NCI-H1417 (cell line): ENCODE measurements around the gene TUBE1.
"Not testable (repeated sequence)": the region's sequence is repeated elsewhere in the genome, so short reads cannot be mapped to it uniquely, and the experiment has no call there.

Experiments
- DNase-seq, 3 experiments: peaks; one replicate each; lab custom pipeline; 2025; lab: John Stamatoyannopoulos, UW

TUBE1 gene

DNA sequence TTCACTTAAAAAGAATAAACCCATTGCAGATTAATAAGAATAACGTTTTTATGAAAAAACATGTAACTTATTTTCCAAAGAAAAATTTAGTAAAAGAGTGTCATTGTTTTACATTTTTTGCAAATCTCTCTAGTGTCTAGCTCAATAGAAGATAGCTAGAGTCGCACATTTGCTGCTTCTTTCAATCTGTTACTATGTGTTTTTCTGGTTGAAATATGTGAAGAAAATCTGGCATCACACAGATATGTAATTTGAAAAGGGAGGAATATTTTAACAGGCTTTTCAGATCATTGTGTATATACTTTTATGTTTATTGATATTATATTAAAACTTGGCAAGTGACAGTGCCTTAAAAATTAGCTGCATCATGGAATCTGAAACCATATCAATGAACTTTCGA is 24.3 kb downstream of the TUBE1 start:
- DNase-seq, result no peak

- no peak for DNase-seq
Measured at GRCh38 chr6:112061605-112062004, 25.7 kb downstream of the TUBE1 start.

DNA sequence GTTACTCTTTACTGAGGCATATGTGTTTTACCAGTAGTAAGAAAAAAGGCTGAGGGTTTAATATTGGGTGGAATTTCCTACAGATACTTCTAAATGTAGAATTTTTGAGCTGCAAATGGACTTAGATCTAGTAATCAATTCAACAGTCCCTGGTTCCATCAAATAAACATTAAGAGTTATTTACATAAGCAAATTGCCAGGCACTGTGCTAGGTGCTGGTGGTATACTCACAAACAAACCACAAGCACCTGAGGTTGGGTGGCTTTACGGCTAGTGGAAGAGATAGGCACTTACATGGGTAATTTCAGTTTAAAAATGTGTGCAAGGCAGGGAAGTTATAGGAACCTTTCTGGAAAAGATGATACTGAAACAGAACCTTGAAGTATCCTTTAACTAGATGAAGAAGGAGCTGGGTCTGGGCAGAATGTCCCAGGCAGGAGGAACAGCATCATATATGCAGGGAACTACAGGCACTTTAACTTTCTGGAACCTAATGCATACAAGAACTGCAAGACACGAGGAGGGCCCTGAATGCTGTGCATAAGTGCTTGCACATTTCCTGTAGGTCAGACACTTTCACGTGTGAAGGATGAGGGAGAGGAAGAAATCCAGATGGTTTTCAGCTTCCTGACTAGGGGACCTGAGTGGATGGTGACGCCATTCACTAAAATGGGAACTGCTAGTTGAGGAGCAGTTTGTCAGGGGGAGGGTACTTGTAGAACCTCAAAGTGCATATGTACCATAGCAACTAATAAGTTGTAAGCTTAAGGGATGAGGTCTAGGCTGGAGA is 28.8 kb downstream of the TUBE1 start:
- DNase-seq, result no peak

DNA sequence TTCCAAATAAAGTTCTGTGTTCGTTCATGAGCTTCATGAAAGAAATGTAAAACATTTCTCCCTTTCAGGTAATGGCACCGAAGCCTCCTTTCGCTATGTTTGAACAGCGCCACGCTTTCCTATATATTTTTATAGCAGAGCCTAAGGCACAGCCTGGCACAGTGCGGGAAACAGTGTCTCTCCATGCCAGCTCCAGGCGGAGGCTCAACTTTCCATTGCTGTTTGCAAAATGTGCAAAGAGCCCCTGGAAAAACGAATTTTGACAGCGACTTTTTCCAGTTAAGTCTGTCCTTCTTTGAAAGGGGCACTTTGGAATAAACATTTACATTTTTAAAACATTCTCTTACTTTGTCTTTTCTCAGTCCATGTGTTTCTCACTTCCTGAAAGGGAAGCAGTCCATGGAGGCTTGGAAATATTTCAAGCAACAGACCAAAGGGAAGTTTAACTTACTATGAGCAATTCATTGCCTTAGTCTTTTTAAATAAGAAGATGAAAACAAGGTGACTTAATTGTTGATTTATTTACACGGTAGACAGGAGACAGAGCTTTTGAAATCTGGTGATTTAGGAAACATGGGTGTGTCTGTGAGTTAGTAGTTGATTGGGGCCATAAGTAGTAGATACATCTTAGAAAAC is 32.6 kb downstream of the TUBE1 start:
- no peak for DNase-seq

GRCh38 chr6:112054001-112054400 is 33.3 kb downstream of the TUBE1 start, which contains the start of gene CCN6:
Gene CCN6 (plus strand): TSS chr6:112054104. CDS start chr6:112054358, 254 bp downstream.
- no peak for DNase-seq

DNA sequence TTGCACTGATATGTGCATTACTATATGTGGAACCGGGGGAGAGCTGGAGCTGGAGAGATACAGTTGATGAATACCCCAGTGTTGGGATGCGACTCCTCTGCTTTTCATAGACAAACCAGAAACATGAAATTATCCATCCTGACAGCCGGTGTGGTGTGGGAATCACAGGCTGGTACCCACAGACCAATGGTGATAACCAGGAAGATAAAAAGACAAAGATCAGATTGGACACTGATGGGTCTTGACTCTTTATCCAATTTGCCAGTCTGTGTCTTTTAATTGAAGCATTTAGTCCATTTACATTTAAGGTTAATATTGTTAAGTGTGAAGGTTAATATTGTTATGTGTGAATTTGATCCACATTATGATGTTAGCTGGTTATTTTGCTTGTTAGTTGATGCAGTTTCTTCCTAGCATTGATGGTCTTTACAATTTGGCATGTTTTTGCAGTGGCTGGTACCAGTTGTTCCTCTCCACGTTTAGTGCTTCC is 36.0 kb downstream of the TUBE1 start:
- DNase-seq, result not testable (repeated sequence)

DNA sequence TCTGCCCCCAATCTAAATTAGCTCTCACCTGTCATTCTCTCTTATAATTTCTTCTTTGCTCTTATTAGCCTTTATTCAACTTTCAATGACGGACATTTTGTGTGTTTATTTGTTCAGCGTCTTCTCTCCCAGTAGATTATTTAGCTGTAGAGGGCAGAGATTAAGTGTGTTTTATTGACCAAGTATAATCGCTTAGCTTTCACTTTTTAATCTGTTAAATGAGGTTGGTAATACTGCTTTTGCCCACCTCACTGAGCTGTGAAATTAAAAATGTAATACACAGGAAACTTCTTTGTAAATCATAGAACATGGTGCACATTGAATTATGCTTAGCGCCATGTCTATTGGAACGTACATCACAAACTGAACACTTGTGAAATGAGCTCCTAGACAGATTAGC is 36.9 kb downstream of the TUBE1 start:
- no peak for DNase-seq

DNA sequence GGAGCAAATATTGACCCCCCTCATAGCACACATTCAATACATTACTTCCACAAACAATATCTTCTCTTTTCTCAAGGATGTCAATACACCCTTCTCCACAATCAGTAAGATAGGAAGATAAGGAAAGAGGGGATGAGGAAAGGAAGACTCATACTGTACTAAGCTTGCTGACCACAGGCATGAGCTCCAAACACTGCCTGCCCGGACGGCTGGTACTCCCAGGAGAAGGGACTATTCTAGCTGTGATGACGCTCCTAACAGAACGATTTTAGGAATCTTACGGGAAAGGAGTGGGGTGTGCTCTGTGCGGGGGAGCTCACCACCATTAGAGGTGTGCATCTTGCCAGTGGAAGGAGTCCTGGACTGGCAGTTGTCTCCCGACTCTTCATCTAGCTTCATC is 37.3 kb downstream of the TUBE1 start:
- no peak for DNase-seq

GRCh38 chr6:112049026-112049799 is 38.1 kb downstream of the TUBE1 start:
- DNase-seq, result no peak

DNA sequence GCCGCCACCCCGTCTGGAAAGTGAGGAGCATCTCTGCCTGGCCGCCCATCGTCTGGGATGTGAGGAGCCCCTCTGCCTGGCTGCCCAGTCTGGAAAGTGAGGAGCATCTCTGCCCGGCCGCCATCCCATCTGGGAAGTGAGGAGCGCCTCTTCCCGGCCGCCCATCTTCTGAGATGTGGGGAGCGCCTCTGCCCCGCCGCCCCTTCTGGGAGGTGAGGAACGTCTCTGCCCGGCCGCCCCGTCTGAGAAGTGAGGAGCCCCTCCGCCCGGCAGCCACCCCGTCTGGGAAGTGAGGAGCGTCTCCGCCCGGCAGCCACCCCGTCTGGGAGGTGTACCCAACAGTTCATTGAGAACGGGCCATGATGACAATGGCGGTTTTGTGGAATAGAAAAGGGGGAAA is 39.8 kb downstream of the TUBE1 start:
- not testable (repeated sequence) for DNase-seq

GRCh38 chr6:112044856-112045255 is 42.4 kb downstream of the TUBE1 start:
- DNase-seq, result no peak

DNA sequence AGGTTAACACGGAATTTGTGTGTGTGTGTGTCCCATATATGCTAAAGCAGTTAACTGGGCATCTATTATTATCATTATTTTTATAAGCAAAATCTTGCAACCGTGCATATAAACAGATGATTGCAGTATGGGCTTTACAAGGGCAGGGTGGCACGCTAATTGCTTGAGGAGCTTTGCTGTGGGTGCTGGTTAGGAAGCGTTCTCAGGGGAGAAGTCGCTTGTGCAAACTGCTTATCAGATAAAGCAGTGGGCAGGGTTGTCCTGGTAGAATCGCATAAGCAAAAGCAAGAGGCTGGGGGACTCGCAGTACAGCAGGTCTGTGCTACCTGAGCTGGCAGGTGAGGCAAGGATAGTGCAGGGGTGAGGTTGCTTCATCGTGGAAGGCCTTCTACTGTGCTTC is 43.1 kb downstream of the TUBE1 start:
- no peak for DNase-seq

GRCh38 chr6:112043032-112044007 is 44.0 kb downstream of the TUBE1 start:
- peak; percentile 79 to 95 (median 94) for DNase-seq

DNA sequence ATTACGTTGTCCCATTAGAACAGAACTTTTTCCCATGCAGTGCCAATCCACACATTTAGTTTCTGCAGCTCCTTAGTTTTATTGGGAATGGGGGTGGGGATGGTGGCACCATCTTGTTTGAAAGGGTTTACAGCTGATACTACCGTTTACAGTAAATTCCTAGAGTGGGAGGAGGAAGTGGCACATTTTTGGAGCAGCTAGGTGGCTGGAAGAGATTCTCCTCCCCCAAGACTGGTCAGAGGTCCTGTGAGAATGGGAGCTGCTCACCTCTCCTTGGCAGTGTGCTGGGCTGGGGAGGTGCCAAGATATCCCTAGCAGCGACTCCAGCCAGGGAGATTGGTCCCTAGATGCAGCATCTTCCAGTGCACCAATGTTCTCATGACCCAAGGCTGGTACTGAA is 45.7 kb downstream of the TUBE1 start:
- DNase-seq, result no peak

- no peak for DNase-seq
Measured at GRCh38 chr6:112040956-112041355, 46.3 kb downstream of the TUBE1 start.

- no peak for DNase-seq
Measured at GRCh38 chr6:112039431-112039770, 47.9 kb downstream of the TUBE1 start.

GRCh38 chr6:112038756-112039430 is 48.4 kb downstream of the TUBE1 start:
- no peak for DNase-seq

DNA sequence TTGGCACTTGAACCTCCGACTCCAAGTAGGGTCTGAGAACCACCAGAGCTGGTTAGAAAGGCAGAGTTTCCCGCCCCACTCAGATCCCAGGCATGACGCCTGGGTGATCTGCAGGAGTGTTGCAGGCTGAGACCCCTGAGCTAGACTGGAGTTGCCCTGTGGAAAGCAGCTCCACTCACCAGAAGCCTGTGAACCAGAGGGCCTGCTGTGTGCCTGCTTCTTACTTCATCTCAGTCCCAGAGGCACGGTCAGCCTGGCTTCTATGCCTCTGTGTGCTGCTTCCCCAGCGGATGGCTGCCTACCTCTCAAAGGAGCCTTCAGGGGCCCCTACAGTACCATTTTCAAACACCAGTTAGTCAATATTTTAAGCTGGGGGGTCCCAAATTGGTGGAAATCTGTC is 49.0 kb downstream of the TUBE1 start:
- DNase-seq, result no peak

- no peak for DNase-seq
Measured at GRCh38 chr6:112037783-112038216, 49.5 kb downstream of the TUBE1 start.

DNA sequence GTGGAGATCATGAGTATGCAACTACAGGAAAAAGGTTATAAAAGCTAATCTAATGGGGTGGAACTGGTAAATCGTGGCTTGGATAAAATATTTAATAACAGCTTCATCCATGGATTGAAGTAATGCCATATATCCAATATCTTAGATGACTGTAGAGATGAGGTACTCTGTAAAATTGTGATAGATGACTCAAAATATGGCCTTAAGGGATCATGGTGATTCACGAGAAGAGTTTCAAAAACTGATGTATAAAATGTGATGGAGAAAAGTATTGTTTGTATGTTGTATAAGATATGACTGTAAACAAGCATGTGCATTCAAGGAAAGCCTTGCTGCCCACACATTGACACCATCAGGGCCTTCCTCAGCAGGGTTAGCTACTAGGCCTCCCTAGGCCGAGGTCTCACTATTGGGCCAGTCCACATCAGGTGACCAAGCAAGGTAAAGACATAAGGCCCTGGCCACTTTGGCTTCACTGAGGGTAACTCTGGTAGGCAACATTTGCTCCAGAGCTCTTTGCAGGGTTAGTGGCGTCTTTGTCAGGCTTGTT is 51.1 kb downstream of the TUBE1 start:
- DNase-seq, result no peak

DNA sequence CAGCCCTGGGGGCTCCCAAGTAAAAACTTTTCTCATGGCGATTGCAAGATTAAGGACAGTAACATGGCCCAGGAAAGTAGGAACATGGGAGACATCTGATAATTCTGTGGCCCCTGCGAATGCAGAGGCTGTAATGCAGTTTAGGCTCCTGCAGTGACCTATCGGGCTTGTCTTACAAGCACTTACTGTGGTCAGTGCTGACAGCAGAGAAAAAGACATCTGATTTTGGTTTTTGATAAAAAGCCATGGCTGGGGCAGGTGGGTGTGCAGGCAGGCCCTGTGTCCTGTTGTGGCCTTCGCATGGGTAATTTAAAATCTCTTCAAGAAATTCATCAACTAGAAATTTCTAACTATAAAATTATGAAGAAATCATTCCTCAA is 52.7 kb downstream of the TUBE1 start:
- DNase-seq, result no peak
